ENCODE data around the gene KMT5B.
"Not testable (repeated sequence)": the region's sequence is repeated elsewhere in the genome, so short reads cannot be mapped to it uniquely, and the experiment has no call there.

Gene KMT5B
- total RNA-seq = 16.4 to 51.7 (median 33.0) reads per million in 17 experiments

DNA sequence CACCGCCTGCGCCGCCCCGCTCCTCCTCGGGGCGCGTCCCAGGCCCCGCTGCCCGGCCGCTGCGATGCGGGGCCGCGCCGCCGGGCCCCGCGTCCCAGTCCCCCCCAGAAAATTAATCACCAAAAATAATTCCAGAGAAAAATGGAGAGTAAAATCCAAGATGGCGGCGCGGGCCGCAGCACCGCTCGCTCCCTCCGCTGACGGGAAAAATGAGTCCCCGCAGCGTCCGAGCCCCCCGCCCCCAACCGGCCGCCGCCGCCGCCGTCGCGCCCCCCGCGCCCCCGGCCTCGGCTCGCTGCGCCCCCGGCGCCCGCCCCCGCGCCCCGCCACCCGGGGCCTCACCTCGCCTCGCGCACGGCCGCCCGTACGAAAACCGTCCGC lies at the start of gene KMT5B:
Gene KMT5B, minus strand, starts transcription at position 162 of the 381 bp plus-strand sequence. CDS start 23,220 bp downstream, outside the sequence.
- DNase-seq = peak in 2 of 4 experiments; percentile 44 to 85

DNA sequence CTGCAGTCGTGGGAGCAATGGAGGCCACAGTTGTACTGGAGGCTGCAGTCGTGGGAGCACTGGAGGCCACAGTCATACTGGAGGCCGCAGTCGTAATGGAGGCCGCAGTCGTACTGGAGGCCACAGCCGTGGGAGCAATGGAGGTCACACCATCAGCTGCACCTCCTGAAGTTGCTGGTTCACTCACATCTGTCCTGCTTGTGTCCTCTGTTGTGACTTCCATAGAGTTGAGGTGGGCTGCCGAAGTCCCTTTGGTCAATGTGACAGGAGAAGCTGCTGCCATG lies 49.4 kb upstream of the KMT5B start:
- DNase-seq = no peak

DNA sequence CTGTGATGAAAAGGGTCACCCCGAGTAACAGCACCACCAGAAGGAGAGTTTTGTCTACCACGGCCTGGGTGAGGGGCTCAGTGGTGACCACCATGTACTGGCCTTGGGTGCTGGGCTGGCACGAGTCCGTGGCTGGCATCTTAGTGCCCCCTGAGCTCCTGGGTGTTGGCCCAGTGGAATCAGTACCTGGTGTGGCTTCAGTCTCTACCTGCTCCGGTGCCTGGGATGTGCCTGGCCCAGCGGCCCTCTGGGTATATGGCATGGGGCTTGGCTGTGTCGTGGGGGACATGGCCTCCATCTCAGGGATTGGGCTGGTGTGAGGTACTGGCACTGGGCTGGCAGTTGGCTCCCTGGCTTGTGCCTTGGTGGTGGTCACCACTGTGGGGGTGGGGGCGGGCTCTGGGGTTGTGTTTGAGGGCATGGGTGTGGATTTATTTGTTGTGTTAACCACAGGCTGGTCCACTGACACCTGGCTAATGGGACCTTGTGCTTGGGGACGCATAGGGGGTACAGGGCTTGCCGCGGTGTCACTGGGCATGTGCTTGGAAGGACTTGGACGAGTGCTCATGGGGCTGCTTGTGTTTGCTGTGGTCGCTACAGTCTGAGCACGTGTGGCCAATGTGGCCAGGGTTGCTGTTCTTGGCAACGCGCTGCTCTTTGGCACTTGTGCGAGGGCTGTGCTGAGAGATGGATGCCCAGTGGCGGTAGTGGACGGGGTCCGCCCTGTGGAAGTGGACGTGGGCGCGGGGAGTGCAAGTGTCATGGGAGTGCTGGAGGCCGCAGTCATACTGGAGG lies 48.9 kb upstream of the KMT5B start:
- no peak for DNase-seq

DNA sequence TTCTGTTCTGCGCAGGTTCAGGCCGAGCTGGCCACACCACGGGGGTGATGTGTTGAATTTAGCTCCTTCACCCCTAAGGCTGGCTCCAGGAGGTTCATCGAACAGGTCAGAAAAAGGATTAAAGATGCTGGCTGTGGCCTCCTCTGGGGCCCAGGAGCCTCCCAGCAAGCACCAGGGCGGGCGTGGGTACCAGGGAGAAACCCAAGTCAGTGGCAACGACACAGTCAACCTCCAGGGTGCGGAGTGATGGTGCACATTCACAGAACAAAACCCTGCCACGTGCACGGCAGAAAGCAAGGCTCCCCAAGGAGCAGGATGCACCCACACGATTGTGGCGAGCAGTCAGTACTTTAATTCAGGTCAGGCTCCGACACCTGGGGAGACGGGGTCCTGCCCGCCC lies 47.9 kb upstream of the KMT5B start:
- no peak for DNase-seq

DNA sequence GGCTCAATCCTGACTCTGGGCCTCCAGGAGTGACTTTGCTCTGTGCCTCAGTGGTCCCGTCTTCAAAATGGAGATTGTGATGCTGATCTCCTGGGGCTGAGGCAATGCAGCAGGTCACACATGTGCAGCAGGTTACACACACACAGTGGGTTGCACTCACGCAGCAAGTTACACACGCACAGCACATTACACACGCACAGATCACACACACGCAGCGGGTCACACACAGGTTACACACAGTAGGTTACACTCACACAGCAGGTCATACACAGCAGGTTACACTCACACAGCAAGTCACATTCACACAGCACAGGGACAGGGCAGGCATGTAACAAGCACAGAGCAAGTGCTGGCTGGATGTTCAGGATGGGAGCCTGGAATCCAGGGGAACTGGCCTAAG lies 47.4 kb upstream of the KMT5B start:
- no peak for DNase-seq

DNA sequence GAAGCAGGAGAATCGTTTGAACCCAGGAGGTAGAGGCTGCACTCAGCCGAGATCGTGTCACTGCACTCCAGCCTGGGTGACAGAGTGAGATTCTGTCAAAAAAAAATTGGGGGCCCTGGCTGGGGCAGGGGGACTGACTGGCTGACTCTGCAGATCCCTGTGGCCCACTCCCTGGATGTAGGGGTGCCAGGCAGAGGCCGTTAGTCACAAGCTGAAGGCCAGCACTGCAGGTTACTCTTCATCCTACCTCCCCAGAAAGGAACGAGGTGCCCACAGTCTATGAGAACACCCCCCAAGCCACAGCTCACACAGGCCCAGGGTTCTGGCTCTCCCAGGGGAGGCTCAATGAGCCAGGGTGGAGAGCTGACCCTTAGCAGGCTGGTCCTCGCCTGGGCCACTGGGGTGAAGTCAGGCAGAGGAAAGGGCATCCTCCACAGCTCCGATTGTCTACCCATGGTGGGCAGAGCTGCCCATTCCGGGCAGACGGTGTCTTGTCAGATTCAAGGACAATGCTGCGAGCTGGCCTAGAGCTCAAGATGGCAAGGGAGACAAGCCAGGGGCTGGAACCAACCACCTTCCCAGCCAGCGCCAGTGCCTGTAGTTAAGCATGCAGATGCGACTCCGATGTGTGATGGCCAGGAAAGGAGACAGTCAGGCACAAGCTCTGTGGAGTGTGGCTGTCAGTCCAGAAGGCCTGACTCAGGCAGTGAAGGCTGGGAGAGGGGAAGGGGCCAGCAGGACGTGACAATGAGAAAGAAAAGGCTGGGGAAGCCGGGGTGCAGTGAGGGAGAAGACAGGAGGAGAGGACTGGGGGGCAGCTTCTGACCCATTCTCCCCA lies 46.2 kb upstream of the KMT5B start:
- no peak for DNase-seq

DNA sequence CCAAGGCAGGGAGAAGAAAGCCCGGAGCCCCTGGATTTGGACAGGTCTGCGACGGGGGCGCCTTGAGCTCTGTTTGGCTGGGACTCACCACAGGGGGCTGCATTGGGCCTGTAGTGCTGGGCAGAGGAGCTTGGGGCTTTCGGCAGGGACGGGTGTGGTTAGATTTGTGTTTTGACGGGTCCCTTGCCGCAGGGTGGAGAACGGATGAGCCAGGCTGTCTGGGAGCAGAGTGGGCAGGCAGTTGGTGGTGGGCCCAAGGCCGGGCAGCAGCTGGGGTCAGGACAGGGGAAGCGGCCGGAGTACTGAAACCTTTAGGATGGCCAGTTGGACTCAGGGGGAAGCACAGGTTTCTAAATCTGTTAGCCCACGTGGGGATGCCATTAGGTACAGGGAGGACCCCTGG lies 45.3 kb upstream of the KMT5B start:
- DNase-seq = no peak

DNA sequence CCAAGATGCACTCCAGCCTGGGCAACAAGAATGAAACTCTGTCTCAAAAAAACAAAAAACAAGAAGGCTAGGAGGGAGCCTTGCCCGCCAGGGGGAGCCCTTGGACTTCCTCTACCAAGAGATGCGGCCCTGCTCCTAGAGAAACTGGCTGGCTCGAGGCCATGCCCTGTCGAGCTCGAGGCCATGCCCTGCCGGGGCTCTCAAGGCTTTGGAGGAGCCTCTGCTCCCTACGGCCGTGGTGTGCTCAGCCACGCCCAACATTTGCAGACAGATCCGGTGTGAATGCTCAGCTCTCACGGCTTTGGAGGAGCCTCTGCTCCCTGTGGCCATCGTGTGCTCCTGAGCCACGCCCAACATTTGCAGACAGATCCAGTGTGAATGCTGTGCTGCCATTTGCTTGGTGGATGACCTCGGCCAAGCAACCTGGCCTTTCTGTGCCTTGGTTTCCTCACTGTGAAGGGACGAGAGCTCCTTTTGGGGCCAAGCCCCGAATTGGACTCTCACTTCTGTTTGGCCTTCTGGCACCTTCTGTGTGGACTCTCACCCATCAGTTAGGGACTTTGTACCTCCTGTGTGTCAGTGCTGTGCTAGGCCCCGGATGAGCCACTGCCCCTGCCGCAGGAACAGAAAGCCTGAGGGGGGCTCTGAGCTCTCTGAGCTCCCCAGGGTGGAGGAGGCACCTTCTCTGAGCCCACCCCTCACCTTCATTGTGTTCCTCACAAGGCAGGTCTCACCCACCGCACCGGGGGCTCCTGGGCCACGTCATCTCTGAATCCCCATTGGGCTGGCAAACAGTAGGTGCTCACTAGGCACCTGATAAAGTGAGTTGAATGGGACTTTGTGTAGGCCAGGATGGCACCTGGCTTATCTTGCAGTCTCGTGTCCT lies 44.6 kb upstream of the KMT5B start:
- peak; percentile 94 to 98 (median 96) for DNase-seq

DNA sequence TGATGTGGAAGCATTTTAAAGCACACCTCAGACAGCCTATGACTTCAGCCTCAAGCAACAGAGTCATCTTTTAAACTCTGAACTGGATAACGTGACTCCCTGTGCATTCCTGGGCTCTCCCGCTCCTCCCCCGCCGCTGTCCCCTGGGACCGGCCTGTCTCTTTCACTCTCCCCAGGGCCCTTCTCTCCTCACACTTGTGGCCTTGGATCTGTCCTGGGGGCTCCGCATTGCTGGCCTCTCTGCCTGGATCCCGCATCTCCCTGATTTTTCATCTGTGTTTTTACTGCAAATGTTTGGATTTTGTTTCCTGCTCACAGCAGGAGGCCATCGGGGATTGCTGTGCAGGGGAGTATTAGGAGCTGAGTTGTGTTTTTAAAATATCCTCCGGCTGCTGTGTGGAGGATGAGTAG lies 43.2 kb upstream of the KMT5B start:
- no peak for DNase-seq

DNA sequence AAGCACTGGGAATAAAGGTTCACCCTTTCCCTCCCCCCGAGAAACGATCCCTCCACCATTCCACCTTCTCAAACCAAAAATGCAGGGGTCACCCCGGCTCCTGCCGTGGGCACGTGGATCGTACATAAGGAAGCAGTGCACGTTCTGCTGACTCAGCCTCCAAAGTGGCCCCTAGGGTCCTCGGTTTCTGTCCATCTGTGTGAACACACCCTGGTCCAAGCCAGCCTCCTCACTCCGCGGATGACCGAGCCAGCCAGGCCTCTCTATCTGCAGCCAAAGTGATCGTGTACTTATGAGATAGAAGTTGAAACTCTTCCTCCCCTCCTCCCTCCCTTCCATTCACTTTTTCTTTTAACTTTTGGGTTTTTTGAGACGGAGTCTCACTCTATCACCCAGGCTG lies 42.4 kb upstream of the KMT5B start:
- DNase-seq = no peak

DNA sequence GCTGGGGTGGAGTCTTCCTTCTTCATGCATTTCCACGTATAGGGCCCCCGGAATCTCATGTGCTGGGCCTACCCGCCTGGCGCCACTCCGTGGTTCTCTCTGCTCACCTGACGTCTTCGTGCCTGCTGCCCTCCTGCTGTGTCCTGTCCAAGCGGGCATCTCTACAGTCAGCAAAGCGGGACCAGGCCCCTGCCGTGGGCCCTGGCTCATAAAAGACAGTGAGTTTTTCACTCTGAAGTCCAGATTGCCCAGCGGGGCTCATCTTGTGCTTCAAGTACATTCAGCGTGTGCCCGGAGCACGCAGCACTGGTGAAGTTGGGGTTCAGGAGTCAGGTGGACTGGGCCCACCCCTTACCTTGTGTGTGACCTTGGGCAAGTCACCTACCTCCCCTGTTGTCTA lies 41.3 kb upstream of the KMT5B start:
- DNase-seq = no peak

DNA sequence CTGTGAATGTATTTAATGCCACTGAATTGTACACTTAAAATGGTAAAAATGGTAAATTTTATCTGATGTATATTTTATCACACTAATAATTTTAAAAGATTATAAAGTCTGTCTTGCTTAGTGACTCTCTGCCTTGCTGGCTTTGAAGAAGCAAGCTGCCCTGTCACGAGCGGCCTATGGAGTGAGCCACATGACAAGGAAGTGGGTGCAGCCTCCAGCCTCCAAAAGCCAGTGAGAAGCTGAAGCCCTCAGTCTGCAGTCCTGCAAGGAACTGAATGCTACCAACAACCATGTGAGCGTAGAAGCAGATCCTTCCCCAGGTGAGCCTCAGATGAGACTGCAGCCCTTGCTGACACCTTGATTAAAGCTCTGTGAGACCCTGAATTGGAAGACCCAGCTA lies 38.7 kb upstream of the KMT5B start:
- DNase-seq = peak; percentile 21 to 71 (median 62)

DNA sequence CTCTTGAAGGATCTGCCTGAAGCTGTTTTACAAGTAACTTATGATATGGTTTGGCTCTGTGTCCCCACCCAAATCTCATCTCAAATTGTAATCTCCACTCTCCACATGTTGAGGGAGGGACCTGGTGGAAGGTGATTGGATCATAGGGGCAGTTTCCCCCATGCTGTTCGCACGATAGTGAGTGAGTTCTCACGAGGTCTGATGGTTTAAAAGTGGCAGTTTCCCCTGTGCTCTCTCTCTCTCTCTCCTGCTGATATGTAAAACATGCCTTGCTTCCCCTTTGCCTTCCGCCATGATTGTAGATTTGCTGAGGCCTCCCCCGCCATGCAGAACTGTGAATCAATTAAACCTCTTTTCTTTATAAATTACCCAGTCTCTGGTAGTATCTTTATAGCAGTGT lies 31.8 kb upstream of the KMT5B start:
- not testable (repeated sequence) for DNase-seq

DNA sequence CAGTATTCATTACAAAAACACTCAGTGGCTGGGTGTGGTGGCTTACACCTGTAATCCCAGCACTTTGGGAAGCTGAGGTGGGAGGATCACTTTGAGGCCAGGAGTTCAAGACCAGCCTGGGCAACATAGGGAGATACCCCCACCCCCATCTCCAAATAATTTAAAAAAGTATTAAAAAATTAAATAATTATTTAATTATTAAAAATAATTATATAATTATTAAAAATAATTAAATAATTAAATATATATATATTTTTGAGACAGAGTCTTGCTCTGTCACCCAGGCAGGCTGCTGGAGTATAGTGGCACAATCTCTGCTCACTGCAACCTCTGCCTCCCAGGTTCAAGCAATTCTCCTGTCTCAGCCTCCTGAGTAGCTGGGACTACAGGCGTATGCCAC lies 30.8 kb upstream of the KMT5B start:
- not testable (repeated sequence) for DNase-seq

DNA sequence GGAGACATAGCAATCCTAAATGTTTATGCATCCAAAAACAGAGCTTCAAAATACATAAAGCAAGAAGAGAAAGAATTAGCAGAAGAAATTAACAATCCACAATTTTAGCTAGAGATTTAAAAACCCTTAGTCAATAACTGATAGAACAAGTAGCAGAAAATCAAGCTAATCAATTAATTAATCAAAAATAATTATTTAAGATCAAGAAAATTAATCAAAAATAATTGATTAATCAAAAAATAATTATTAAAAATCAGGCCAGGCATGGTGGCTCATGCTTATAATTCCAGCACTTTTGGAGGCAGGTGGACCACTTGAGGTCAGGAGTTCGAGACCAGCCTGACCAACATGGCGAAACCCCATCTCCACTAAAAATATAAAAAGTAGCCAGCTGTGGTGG lies 29.5 kb upstream of the KMT5B start:
- no peak for DNase-seq

DNA sequence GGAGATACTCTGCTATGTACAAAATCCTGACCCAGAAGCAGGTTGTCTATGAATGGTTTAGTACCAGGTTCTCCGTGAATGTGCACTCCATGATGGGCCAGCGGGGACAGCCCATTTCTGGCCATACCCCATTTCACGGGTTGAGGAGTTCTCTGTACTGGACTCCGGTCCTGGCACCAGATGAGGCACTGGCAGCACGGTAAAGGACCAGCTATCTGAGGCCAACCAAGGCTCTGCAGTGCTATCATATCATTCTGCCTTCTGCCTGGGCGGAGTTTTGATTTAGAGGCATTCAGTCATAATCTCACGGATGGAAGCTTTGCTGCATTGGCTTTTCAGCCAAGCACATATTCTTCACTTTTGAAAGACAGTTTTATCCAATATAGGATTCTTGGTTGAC lies 18.5 kb upstream of the KMT5B start:
- DNase-seq = no peak

DNA sequence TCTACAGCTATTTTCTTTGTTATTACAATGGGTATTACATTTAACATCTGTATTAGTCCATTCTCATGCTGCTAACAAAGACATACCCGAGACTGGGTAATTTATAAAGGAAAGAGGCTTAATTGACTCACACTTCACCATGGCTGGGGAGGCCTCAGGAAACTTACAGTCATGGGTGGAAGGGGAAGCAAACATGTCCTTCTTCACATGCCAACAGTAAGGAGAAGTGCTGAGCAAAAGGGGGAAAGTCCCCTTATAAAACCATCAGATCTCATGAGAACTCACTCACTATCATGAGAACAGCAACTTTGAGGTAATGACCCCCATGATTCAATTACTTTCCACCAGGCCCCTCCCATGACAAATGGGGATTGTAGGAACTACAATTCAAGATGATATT lies 16.5 kb upstream of the KMT5B start:
- no peak for DNase-seq

DNA sequence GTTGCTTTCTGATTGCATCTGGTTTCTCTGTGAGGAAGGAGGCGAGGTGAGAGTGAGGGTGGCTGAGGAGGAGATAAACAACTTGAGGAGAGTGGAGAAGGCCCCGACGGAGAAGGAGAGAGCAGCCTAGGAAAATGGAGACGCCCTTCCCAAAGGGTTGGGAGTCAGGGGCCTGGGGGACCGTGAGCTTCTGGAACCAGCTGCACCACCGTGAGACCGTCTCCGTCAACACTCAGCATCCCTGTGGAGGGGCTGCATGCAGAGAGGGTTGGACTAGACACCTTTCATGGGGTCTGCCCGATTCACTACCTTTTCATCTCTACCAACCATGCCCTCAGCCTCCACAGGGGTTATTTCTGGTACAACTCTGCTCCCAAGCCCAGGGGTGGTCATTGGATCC lies 13.3 kb upstream of the KMT5B start:
- no peak for DNase-seq

DNA sequence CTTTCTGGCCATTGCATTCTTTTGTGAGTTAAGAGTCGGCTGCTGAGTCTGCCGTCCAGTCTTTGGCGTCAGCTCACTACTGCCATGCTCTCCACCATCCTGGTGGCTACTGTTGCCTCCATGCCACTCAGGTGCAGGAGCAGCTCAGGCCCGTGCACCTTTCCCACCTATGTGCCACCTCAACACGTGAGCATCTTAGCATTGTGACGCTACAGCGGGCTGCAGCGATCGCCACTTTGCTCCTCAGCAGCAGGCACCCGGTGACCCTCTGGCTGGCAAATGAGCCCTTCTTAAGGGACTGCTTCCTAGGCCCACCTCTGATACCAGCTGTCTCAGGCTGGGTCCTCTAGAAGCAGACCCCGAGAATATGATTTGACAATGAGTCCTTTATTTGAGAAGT lies 11.5 kb upstream of the KMT5B start:
- no peak for DNase-seq

DNA sequence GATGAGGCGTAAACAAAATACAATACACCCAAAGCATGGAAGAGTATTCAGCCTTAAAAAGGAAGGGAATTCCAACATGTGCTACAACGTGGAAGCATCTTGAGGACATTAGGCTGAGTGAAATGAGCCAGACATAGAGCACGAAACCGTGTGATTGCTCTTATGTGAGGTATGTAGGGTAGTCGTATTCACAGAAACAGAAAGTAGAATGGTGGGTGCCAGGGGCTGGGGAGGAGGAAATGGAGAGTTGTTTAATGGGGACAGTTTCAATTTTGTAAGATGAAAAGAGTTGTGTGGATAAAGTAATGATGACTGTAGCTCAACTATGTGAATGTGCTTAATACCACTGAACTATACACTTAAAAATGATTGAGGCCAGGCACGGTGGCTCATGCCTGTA lies 10.2 kb upstream of the KMT5B start:
- no peak for DNase-seq

DNA sequence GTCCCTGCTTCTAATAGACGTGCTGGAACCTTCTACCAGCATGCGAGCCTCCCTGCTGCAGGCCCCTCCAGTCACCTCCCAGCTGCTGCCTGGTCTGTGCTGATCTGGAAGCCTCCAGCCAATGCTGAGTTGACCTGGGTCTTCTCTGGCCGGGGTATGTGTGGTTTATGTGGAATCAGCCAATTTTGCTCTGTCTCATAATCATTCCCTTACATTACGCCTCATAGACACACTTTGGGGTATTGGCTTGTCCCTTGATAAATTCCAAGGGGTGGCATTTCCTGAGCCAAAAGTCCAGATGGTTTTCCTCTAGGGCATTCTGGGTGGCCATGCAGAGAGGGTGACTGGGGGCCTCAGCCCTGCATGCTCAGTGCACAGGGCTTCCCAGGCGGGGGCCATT lies 8.3 kb upstream of the KMT5B start:
- DNase-seq = no peak

DNA sequence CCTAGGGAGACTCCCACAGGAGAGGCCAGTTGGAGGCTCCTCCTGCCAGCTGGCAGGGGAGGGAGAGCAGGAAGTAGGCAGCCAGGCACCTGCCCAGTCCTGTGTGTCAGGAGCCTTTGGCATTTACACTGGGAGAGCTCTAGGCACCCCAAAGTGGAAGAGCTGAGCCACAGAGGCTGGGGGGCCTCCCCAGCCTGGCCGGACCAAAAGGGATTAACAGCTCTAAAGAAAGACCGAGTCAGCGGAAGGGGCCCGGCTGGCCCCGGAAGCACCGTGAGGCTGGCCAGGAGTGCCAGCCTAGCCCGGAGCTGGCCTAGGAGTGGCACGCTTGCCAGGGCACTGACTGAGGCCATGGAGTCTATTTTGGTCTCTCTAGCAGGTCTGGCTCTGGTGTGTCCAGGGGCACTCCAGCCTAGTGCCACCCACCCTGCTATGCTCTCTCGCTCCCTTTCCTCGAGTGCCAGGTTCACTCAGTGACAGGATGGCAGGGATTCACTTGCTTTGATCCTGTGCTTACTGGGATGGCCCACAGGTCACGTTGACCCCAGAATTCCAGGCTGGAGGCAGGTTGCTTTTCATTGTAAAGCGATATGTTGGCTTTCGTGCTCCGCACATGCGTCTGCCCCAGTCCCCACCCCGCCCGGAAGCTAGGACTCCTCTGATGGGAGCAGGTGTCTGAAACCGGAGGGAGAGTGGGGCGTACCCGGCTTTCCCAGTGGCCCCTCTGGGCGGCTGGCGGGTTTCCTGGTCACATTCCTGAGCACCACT lies 3.3 kb upstream of the KMT5B start:
- DNase-seq = no peak

All from suppressor macrophage (primary cell).